Mucosa of rectum (tissue), 2 donors: ENCODE results near the gene RAB25.
"Not testable (repeated sequence)": the region's sequence is repeated elsewhere in the genome, so short reads cannot be mapped to it uniquely, and the experiment has no call there.

Source experiments
- H3K27ac ChIP-seq, 2 donors: one replicate each; pipeline ENCODE4 v1.7.0; 2013; ENCODE audit warnings: inconsistent platforms in 2 of 2, low read depth in 2 of 2, low read length in 2 of 2
- H3K27me3 ChIP-seq, 2 donors: one replicate each; pipeline ENCODE4 v1.7.0; 2013; ENCODE audit warnings: low read length in 2 of 2; ENCODE audit not compliant: control insufficient read depth in 2 of 2, insufficient read depth in 2 of 2
- H3K36me3 ChIP-seq, 2 donors: one replicate each; pipeline ENCODE4 v1.7.0; 2013; ENCODE audit warnings: low read length in 2 of 2; ENCODE audit not compliant: control insufficient read depth in 2 of 2, insufficient read depth in 2 of 2
- H3K4me1 ChIP-seq, 2 donors: one replicate each; pipeline ENCODE4 v1.7.0; 2013; ENCODE audit warnings: low read length in 2 of 2, mild to moderate bottlenecking in 1 of 2; ENCODE audit not compliant: control insufficient read depth in 2 of 2, insufficient read depth in 2 of 2
- H3K4me3 ChIP-seq, 2 donors: one replicate each; pipeline ENCODE4 v1.7.0; 2013; ENCODE audit warnings: low read length in 2 of 2
- H3K9ac ChIP-seq, 2 donors: one replicate each; pipeline ENCODE4 v1.7.0; 2013; ENCODE audit warnings: low read length in 2 of 2, low read depth in 1 of 2, mild to moderate bottlenecking in 1 of 2
- H3K9me3 ChIP-seq, 2 donors: one replicate each; pipeline ENCODE4 v1.7.0; 2013; ENCODE audit warnings: low read length in 2 of 2; ENCODE audit not compliant: control insufficient read depth in 2 of 2
- donor health status: healthy.
- donor health status: Normal muscosa, but diverticular disease.

RAB25 gene

DNA sequence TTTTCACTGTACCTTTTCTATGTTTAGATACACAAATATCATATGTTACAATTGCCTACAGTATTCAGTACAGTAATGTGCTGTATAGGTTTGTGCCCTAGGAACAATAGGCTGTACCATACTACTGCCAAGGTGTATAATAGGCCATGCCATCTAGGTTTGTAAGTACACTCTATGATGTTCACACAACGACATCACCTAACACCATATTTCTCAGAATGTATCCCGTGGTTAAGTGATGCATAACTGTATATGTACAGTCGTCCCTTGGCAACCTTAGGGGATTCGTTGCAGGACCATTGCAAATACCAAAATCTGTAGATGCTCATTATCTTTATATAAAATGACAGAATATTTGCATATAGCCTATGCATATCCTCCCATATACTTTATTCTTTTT, 34.4 kb upstream of the RAB25 start:
- Histone ChIP-seq H3K9ac (no peak overlapping the region), H3K4me1 (no peaks in the 10 kb centered on the region), H3K27me3 (no peaks in the 10 kb centered on the region), H3K27ac (no peak overlapping the region), H3K9me3 (no peaks in the 10 kb centered on the region), H3K36me3 (no peaks in the 10 kb centered on the region), H3K4me3 (no peak overlapping the region)

DNA sequence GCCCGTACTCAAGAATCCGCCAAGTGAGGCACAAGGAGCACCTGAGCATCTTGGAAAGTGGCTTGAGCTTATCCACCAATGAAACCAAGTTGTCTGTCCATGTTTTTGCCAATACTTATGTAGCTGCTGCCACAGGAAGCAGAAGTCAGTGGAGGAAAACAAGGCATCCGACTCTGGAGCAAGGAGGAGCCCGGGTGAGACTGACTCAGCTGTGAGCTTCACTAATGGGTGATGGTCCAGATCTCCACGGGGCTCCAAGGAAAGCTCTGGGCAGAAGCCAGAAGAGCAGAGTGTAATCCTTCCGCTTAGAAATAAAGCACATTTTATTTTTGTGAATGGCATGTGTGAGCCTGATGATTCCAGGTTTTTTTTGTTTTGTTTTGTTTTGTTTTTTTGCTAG, 27.9 kb upstream of the RAB25 start:
- Histone ChIP-seq H3K4me3 (no peak overlapping the region), H3K27me3 (no peaks in the 10 kb centered on the region), H3K9me3 (no peaks in the 10 kb centered on the region), H3K36me3 (peaks cover 4% of the 10 kb centered on the region in 2 donors), H3K9ac (no peak overlapping the region), H3K27ac (no peak overlapping the region), H3K4me1 (no peaks in the 10 kb centered on the region)

DNA sequence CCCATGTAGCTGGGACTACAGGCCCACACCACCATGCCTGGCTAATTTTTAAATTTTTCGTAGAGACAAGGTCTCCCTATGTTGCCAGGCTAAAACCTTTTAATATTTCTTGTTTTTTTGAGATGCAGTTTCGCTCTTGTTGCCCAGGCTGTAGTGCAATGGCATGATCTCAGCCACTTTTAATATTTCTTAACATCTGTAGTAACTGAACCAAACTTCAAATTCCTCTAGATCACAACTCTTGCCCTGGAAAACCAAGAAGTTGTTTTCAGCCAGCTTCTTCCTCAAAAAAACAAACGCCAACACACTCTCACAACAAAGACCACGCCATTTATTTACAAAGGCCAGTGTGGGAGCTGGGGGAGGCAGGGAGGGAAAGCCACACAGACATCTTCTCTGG, 26.0 kb upstream of the RAB25 start:
- H3K27me3 ChIP-seq, H3K36me3 ChIP-seq, H3K4me1 ChIP-seq, H3K27ac ChIP-seq, H3K9me3 ChIP-seq, H3K4me3 ChIP-seq, H3K9ac ChIP-seq: not testable (repeated sequence)

DNA sequence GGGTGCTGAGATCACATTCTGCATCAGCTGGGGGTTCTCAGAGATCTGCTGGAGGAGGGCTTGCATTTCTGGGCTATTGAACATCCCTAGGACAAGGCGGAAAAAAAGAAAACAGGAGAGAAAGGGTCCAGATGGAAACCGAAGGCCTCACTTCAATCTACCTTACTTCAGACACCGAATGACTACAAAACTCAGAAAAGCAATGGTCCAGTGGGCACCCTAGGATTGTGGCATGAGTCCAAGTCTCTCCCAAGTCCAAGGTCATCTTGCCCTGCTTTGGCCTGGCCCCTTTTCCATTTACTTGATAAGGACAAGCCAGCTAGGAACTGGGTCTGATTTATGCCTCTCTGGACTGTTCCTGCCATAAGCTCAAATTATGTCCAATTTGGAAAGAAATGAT, 18.1 kb upstream of the RAB25 start:
- Histone ChIP-seq H3K4me1 (no peaks in the 10 kb centered on the region), H3K36me3 (peaks cover 27% of the 10 kb centered on the region in 2 donors), H3K27me3 (no peaks in the 10 kb centered on the region), H3K9me3 (no peaks in the 10 kb centered on the region), H3K9ac (no peak overlapping the region), H3K27ac (no peak overlapping the region), H3K4me3 (no peak overlapping the region)

DNA sequence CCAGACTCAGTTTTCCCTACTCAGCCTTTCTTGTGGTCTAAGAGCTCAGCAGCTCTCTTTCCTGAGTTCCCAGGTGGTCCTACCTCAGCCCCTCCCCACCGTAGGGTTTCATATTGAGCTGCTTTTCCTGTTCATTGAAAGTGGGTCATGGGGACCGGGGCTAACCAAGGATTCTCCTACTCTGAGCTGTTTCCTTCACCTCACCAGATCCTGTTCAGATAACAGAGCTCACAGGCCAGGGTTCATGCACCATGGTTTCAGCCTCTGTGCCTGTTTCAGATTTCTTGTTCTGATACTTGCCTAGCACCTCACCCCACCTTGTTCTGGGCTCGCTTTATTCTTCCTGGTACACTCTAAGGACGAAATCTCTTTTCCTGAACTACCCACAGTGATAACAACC, 15.9 kb upstream of the RAB25 start:
- H3K27me3 ChIP-seq, result no peaks in the 10 kb centered on the region
- H3K4me3 ChIP-seq, result no peak overlapping the region
- H3K36me3 ChIP-seq, result peaks cover 38 to 40% of the 10 kb centered on the region in 2 donors
- H3K9ac ChIP-seq, result no peak overlapping the region
- no peaks in the 10 kb centered on the region for H3K4me1 ChIP-seq
- no peaks in the 10 kb centered on the region for H3K9me3 ChIP-seq
- H3K27ac ChIP-seq, result no peak overlapping the region

DNA sequence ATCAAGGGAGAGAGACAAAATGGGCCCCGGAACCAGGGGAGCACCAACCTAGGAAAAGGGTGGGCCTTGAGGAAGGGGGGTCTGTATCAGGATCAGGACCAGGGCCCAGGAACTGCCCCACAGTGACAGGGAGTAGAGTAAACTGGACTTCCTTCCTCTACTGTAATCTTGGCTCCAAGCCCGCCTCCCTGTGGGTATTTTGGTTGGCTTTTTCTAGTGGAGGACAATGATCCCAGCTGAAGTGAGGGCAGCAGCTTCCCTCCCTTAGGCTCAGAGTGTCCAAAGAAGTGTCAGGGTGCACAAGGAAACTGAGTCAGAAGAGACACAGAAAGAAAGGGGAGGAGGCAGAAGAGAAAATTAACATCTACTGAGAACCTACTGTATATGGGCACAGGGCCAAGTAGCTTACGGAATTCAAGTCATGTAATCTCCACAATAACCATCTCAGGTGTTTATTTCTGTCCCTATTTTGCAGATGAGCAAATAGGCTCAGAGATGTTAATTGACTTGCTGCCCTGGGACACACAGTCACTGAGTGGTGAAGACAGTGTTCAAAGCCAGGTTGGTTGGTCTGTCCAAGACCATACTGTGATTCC, 12.2 kb upstream of the RAB25 start:
- no peak overlapping the region for H3K4me3 ChIP-seq
- H3K36me3 ChIP-seq, result peaks cover 15 to 21% of the 10 kb centered on the region in 2 donors
- no peaks in the 10 kb centered on the region for H3K27me3 ChIP-seq
- H3K27ac ChIP-seq, result no peak overlapping the region
- H3K4me1 ChIP-seq, result no peaks in the 10 kb centered on the region
- no peak overlapping the region for H3K9ac ChIP-seq
- H3K9me3 ChIP-seq, result no peaks in the 10 kb centered on the region

DNA sequence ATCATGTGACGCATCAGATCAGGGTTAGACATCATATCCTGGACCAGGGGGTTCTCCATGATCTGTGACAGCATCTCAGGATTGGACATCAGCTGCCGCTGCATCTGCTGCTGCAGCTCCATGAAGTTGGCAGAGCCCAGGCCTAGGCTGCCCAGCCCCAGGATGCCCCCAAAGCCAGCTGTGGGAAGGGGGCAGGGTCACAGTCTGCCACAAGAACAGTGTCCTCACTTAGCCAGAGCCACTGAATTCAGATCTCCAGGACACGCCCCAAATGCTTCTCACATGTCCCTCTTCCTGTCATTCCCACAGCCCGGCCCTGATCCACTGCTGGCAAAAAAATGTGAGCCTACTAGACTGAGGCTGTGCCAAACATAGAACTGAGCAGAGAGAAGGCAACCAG, 10.6 kb upstream of the RAB25 start:
- no peaks in the 10 kb centered on the region for H3K27me3 ChIP-seq
- no peak overlapping the region for H3K27ac ChIP-seq
- no peak overlapping the region for H3K4me3 ChIP-seq
- peaks cover 3 to 4% of the 10 kb centered on the region in 2 donors for H3K4me1 ChIP-seq
- H3K9ac ChIP-seq, result no peak overlapping the region
- H3K9me3 ChIP-seq, result no peaks in the 10 kb centered on the region
- H3K36me3 ChIP-seq, result peaks cover 11 to 20% of the 10 kb centered on the region in 2 donors

DNA sequence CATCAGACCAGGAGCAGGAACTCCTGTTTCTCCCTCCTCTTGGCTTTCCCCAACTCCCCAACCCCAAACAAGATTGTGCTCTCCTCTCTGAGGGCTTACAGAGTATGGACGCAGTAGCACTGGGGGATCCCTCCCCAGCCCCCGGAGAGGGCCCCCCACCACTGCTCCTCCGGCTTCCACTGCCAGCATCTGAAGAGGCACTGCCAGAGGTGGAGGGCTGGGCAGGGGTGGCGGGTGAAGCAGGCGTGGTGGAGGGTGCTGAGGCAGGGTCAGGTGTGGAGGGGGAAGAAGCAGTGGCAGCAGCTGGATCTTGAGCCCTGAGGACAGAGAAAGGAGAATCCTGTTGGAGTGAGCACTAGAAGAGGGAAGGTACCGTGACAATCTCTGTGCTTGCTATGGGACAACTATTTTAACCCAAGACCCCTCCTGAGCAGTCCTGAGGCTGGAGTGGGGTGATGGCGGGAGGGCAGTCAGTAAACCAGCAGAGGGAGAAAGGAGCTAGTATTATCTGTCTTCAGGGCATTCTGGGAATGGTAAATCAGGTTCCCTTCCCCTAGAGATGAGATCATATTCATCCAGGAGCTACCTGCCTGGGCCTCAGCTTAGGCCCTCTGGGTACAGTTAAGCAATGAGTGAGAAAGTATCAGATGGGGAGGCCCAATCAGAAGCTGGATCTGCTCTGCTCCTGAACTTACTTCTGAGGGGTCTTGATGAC, 9.8 kb upstream of the RAB25 start:
- Histone ChIP-seq H3K4me1 (peaks cover 8 to 9% of the 10 kb centered on the region in 2 donors), H3K9me3 (no peaks in the 10 kb centered on the region), H3K27me3 (no peaks in the 10 kb centered on the region), H3K27ac (no peak overlapping the region), H3K36me3 (peaks cover 10 to 20% of the 10 kb centered on the region in 2 donors), H3K9ac (no peak overlapping the region), H3K4me3 (no peak overlapping the region)

DNA sequence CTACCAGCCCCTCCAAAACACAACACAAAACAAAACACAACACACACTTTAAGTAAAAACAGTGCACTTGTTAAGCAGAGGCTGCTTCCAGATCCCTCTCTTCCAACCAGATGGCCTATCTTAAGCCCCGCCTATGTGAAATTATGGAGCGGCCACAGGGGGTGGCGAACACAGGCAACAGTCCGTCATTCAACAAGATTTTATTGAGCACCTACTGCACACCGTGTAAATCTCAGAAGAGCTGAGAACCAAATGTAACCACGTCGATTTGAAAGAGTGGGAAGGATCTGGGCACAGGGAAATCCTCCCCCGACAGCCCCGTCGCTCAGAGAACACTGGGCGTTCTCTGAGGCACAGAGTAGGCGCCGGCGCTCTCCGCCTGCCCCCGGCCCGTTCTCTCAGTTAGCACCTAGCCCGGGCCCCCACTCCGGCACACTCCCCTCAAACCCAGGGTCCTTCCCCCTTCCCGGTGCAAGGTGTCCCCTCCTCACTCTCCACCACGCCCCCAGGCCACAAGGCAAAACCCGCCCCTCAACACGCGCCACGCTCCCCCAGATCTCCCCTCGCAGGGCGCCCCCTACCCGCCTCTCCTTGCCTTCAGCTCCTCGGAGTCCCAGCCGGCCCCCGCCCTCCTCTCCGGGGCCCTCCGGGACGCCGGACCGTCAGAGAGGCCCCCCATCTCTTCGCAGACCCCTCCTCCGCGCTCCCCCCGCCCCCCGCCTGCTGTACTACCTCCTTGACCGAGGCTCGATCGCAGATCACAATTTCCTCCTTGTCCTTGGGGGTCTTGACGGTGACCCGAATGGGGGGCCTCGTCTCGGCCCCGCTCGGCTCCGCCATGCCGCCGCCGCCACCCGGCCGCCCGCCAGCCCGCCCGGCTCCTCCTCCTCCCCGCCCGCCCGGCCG, 7.8 kb upstream of the RAB25 start:
- Histone ChIP-seq H3K4me1 (peaks cover 8 to 9% of the 10 kb centered on the region in 2 donors), H3K9me3 (no peaks in the 10 kb centered on the region), H3K9ac (peak overlapping the region; percentile 9 to 66), H3K36me3 (peaks cover 13 to 20% of the 10 kb centered on the region in 2 donors), H3K27ac (peak overlapping the region in 1 of 2 donors; percentile 61), H3K4me3 (peak overlapping the region; percentile 77 to 80), H3K27me3 (no peaks in the 10 kb centered on the region)
